HG03066 (cell line): ENCODE results near the gene IL6ST.
A peak's percentile ranks its signal among the peaks of the same experiment; 100 is the strongest.
"Not testable (repeated sequence)": the region's sequence is repeated elsewhere in the genome, so short reads cannot be mapped to it uniquely, and the experiment has no call there.

ENCODE experiments used
- ATAC-seq: cut with Tn5 transposase; IDR thresholded peaks from one replicate; pipeline ENCODE4 v1.9.1; 2021; ENCODE audit warnings: low read depth; ENCODE audit not compliant: unreplicated experiment

Gene IL6ST

DNA sequence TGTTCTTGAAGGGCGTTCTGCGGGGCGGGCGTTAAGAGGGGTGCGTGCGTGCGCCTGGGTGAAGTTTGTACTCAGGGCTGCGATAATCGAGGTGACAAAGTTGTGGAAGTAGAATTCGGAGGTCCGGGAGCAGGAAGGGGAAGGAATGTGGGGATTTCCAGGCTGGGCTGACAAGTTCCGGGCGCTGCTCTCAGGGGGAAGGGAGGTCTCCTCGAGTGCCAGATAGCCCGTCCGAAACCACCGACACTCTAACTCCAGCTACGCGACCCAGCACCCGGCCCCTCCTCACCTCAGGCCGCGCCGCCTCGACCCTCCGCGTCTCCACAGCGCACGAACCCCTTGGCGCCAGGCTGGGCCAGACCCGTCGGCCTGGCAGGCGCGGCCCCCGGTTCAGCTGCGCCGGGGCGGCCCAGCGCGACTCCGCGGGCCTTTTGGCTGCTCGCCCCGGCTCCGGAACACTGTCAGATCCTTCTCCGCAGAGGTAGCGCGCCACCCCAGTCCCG, at the start of gene IL6ST:
IL6ST (minus strand) TSS at position 469 of the 503 bp plus-strand sequence. CDS start 18,685 bp downstream, outside the sequence.
- peak; percentile 36 for ATAC-seq

DNA sequence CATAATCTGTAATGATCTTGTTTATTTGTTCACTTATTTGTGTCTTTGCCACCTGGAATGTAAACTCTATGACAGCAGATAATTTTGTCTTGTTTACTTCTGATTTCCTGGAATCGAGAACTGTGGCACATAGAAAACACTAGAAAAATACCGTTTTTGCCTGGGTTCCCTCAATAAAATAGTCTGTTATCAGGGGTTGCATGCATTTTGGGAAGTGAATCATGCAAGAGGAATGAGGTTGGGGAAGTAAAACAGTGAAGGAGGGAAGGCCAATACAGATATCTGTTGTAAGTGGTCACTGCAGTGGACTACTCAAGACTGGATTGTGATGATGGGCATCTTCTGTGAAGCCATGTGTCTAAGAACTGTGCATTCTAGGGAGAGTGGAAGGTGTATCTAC, 45.2 kb upstream of the IL6ST start:
- no peak for ATAC-seq

DNA sequence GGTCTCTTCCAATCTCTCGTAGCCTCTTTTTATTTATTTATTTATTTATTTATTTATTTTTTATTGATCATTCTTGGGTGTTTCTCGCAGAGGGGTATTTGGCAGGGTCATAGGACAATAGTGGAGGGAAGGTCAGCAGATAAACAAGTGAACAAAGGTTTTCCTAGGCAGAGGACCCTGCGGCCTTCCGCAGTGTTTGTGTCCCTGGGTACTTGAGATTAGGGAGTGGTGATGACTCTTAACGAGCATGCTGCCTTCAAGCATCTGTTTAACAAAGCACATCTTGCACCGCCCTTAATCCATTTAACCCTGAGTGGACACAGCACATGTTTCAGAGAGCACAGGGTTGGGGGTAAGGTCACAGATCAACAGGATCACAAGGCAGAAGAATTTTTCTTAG, 43.4 kb upstream of the IL6ST start:
- not testable (repeated sequence) for ATAC-seq

DNA sequence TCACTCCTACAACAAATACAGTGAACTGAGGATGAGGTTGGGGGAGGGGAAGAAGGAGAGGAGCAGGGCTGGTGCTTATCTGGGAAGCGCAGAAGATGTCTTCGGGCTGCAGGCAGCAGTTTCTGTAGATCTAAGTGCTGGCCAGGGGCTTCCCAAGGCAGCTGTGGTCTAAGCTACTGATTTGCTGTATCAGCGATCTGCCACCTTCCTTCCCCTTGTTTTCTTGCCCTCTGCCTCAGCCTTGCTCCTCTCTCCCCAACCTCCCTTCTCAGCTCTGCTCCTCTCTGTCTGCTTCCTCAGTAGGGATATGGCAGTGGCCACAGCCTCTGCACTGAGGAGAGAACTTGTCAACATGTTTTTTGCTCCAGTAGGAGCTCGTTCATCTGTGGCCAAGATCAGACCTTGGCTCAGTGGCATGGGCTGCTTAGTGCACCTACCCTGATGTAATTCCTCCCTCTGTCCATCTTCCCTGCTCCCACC, 42.8 kb upstream of the IL6ST start:
- no peak for ATAC-seq

DNA sequence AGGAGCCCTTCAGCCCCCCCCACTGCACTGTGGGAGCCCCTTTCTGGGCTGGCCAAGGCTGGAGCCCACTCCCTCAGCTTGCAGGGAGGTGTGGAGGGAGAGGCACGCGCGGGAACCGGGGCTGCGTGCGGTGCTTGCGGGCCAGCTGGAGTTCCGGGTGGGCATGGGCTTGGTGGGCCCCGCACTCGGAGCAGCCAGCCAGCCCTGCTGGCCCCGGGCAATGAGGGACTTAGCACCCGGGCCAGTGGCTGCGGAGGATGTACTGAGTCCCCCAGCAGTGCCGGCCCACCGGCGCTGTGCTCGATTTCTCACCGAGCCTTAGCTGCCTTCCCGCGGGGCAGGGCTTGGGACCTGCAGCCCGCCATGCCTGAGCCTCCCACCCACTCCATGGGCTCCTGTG, 40.6 kb upstream of the IL6ST start:
- ATAC-seq, result not testable (repeated sequence)

DNA sequence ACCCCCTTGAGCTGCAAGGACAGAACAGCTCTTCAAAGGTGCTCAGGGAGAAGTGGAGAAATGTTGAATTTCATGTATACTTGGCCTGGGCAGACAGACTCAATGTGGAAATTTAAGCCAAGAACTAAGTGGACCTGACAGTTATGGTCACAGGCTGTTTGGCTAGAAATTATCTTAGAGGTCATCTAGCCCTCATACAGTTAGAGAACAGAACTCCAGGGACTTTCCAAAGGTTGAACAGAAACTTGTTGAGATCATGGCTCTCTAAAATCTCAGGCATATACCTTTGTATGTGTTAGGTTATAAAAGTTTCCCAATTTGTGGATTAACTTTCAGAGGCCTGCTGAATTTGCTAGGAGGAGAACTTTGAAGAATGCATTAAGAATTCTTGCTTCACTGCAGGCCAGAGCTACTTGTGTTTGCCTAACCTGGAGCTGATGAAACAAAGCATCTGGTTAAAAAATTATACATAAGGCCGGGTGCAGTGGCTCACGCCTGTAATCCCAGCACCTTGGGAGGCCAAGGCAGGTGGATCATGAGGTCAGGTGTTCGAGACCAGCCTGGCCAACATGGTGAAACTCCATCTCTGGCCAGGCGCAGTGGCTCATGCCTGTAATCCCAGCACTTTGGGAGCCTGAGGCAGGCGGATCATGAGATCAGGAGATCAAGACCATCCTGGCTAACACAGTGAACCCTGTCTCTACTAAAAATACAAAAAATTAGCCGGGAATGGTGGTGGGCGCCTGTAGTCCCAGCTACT, 35.3 kb upstream of the IL6ST start:
- ATAC-seq, result not testable (repeated sequence)

DNA sequence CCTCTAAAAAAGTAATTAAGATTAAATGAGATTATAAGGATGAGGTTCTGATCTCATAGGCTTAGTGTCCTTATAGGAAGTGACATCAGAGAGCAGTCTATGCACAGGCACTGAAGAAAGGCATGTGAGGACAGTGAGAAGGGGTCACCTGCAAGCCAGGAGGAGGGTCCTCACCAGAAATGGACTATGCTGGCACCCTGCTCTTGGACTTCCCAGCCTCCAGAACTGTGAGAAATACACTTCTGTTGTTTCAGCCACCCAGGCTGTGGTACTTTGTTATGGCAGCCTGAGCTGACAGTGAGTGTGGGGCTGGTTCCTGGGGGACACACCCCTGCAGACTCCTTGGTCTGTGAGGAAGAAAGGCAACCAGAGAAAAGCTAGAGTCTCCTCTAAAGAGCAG, 34.7 kb upstream of the IL6ST start:
- no peak for ATAC-seq

DNA sequence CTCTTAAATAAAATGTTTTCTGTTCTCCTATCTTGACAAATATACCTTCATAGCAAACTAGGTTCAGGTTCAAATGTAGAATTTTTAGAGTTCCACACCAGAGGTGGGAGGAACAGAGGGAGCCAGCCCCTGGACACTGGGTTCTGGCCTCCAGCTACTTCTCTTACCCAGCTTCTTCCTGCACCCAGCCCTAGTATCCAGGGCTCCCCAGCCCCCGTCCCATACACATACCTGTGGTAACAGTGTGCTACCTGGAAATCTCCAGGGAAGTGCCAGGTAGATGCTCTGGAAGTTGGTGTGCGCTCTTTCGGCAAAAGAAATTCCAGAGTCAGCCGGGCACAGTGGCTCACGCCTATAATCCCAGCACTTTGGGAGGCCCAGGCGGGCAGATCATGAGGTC, 33.9 kb upstream of the IL6ST start:
- ATAC-seq, result no peak

DNA sequence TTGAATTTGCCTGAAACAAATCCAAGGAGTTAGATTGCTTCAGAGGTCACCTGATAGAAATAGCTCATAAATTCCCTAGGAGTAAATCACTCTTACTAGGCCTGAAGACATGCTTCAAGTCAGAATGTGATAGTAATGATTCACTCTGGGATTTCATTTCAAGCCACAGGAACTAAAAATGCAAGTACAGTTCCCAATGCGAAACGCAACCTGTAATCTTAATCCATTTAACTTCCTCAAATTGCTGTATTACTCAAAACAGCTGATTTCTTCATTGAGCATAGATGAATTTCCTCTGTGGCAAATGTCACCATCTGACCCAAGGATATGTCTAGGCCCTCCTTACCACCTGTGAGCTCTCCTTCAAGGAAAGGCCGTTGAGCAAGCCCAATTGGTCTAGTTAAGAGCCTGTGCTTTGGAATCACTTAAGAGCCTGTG, 32.1 kb upstream of the IL6ST start:
- peak; percentile 73 for ATAC-seq

DNA sequence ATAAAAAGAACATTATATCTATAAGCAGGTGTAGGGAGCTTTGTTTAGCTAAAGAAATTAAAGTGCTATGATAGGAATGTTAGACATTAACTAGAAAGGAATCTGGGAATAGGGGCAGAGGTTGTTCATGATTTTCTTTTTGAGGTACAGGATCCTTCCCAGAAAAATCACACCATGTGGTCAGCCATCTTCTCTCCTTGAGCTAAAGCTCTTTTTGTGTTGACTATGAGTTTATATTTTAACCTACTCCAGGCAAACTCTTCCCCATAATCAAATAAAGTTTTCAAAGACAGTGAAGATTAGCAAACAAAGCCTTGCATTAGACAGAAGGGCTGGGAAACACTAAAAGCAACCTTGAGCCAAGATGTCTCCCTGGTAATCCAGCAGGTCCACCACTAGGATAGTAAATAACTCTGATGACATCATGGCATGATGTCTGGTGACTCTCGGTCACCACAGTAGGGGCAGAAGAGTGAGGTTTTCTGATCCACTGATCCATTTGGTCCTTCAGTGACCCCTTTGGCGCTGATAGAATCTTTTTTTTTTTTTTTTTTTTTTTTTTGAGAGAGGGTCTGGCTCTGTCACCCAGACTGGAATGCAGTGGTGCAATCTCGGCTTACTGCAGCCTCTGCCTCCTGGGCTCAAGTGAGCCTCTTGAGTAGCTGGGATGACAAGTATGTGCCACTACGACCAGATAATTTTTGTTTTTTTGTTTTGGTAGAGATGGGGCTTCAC, 30.6 kb upstream of the IL6ST start:
- no peak for ATAC-seq

DNA sequence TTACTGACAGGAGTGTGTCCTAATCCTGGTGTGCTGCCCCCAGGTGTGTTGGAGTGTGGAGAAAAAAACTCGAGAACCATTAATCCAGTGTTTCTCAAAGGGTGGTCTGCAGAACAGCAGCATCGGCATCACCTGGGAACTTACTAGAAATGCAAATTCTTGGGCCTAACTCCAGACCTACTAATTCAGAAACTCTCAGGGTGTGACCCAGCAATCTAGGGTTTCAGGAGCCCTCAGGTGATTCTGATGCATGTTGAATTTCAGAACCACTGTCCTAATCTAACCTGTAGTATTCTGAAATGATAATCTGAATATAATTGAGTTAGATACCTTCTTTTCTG, 30.0 kb upstream of the IL6ST start:
- no peak for ATAC-seq

DNA sequence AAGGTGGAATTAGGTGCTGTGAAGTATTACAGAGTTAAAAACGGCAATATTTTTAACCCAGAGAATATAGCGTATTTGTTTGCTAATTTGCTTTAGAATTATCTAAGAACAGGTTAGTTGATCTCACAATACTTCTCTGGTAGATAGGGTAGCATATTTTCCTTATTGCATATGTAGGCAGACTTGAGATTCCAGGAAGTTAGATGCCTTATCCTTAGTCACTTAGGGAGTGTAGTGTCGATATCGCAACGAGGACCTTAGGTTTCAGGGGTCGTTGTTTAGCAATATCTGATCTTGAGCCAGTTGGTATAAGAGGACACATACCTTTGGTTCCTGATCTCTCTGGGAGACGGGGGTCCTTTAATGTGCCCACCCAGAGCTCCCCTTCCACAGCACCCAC, 28.5 kb upstream of the IL6ST start:
- no peak for ATAC-seq

DNA sequence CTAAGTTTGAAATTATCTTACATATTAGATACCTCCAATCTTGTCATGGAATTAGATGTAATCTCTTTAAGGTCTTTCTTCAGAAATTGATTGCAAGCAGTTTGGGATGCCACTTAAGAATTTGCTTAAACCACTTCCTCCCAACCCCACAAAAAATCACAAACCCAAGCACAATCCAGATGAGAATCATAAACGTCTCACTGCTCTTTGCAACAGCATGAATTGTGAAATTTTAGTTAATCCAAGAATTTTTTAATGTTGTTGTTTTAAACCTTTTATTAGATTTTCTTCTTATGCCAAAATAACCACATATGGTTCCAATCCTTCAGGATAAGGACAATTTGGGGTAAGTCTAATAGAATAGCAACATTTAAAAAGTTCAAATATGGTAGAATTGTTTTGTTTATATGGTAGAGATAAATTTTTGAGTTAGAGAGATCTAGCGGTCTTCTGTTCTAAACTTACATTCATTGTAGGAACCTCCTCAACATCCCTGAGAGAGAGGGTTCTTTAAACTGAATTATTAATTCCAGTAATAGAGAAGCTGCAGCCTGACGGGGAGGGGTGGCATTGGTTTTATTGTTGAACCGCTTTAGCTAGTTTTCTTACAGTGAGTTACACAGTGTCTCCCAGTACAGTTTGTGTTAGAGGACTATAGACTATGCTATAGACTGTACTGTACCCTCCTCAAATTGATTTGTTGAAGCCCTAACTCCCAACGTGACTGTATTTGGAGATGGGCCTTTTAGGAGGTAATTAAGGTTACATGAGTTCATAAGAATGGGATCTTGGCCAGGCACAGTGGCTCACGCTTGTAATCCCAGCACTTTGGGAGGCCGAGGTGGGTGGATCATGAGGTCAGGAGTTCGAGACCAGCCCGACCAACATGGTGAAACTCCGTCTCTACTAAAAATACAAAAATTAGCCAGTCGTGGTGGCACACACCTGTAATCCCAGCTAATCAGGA, 24.8 kb upstream of the IL6ST start:
- ATAC-seq, result no peak

DNA sequence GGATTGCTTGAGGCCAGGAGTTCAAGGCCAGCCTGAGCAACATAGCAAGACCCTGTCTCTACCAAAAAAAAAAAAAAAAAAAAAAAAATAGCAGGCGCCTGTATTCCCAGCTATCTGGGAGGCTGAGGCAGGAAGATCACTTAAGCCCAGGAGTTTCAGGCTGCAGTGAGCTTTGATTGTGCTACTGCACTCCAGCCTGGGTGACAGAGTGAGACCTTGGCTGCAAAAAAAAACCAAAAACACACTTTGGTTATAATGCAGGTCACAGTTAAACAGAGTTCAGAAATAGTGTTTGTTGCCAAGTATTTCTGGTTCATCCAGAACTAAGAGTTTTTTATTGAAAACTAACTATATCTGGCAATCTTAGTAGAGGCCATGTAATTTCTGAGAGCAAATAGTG, 24.1 kb upstream of the IL6ST start:
- no peak for ATAC-seq

DNA sequence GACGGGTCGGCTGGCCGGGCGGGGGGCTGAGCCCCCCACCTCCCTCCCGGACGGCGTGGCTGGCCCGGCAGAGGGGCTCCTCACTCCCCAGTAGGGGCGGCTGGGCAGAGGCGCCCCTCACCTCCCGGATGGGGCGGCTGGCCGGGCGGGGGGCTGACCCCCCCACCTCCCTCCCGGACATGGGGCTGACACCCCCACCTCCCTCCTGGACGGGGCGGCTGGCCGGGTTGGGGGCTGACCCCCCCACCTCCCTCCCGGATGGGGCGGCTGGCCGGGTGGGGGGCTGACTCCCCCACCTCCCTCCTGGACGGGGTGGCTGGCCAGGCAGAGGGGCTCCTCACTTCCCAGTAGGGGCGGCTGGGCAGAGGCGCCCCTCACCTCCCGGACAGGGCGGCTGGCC, 19.9 kb upstream of the IL6ST start:
- not testable (repeated sequence) for ATAC-seq

DNA sequence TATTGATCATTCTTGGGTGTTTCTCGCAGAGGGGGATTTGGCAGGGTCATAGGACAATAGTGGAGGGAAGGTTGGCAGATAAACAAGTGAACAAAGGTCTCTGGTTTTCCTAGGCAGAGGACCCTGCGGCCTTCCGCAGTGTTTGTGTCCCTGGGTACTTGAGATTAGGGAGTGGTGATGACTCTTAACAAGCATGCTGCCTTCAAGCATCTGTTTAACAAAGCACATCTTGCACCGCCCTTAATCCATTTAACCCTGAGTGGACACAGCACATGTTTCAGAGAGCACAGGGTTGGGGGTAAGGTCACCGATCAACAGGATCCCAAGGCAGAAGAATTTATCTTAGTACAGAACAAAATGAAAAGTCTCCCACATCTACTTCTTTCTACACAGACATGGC, 19.2 kb upstream of the IL6ST start:
- not testable (repeated sequence) for ATAC-seq

DNA sequence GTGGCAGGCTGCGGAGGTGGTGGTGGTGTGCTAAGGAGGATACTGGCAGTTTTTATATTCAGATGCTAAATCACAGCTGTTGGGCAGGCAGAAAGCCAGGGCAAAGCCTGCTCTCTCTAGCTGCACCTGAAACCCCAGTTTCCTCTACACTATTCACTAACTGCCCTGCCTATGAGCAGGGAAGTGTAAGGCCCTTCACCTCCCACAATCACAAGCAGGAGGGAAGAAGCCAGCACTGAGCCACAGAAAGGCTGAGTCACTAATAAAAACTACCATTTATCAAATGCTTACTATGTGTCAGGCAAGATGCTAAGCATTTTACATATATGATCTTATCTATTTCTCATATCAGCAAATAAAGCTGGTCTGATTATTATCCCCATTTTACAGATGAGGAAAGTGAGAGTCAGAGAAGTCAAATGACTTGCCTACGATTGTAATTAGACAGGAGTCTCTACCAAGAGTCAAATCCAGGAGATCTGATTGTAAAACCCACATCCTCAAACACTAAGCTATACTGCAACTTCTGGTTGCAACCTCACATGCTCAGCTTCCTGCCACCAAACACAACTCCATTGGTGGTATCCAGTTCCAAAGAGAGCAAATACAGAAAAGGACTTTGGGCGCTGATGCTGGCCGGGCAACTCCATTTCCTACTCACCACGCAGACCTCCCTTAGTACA, 17.7 kb upstream of the IL6ST start:
- peak; percentile 80 for ATAC-seq

DNA sequence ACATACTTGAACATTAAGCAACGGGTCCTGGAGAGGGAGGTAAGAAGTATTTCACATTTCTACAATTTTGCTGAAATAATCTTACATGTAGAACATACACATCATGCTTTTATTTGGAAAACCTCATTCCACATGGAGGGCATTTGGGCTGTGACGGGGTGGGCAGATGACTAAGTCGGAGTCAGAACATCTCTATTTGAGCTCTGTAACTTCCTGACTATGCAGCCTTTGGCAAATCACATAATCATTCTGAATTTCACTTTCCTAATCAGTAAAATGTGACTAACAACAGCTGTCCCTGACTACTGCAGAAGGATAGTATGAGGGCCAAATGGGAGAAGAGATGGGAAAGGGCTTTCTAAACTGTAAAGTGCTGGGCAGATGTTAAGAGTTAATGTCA, 17.1 kb upstream of the IL6ST start:
- peak; percentile 27 for ATAC-seq

DNA sequence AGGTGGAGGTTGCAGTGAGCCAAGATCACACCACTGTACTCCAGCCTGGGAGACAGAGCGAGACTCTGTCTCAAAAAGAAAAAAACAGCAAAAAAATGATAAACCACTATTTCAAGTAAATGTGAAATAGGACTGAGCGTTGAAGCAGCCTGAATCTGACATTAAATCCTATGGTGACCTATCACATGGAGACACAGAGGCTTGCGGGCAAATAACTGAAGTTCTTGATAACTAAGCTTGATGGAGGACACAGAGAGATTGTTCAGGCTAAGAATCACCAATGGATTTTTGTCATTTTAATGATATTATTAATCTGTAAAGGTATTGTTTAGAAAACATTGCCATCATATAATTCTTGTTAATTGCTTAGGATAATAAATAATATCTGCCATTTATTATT, 15.7 kb upstream of the IL6ST start:
- ATAC-seq, result no peak

DNA sequence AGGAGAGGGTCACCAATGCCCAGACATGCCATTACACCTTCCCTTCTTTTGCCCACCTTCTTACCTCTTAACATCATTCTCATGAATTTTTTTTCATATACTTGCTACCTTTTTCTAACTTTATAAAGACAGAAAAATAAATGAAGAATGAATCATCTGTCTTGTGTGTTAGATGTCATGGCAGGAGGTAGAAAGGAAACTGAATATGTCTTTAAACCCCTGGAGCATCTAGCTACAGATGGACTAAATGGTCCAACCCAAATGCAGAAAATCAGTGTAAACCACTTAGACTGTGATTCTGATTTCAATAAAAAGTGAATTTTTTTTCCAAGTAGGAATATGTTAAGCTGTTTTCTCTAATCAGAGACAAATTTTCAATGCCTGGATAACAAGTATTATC, 11.8 kb upstream of the IL6ST start:
- no peak for ATAC-seq
